Activated naive CD8-positive, alpha-beta T cell (primary cell): Measurements from ENCODE around the gene NTN1.

Experiments
- H3K27ac Mint-ChIP-seq: one replicate; pipeline ENCODE4 v1.8.0; 2021; ENCODE audit warnings: mixed read lengths
- H3K27me3 Mint-ChIP-seq: one replicate; pipeline ENCODE4 v1.8.0; 2021; ENCODE audit warnings: mixed read lengths
- H3K36me3 Mint-ChIP-seq: one replicate; pipeline ENCODE4 v1.8.0; 2021; ENCODE audit warnings: mixed read lengths
- H3K4me1 Mint-ChIP-seq: one replicate; pipeline ENCODE4 v1.8.0; 2021; ENCODE audit warnings: low read depth, mixed read lengths
- H3K4me3 Mint-ChIP-seq: one replicate; pipeline ENCODE4 v1.8.0; 2021; ENCODE audit warnings: mild to moderate bottlenecking, mixed read lengths
- H3K9me3 Mint-ChIP-seq: one replicate; pipeline ENCODE4 v1.8.0; 2021; ENCODE audit warnings: low read depth, mixed read lengths

The NTN1 gene

DNA sequence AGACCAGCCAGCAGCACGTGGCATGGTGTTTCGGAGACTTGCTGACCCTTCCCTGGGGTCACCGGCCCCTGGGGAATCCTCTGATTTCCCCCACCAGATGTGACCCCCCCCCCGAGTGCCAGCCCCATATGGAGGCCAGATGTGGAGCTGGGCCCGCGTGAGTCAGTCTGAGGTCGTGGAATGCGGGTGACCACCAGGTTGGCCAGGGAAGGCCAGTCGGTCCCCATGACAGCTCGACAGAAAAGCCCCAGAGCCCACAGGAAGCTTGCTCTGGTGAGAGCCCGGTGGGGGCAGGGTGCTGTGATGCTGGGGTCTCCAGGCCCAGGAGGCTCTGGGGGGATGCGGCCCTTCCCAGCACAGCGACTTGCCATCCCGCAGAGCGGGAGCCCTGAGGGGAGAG is 209.0 kb downstream of the NTN1 start:
- no peaks in the 10 kb centered on the region for H3K9me3 Mint-ChIP-seq
- H3K4me1 Mint-ChIP-seq: peaks cover 2% of the 10 kb centered on the region
- H3K4me3 Mint-ChIP-seq: no peak overlapping the region
- H3K36me3 Mint-ChIP-seq: no peaks in the 10 kb centered on the region
- H3K27me3 Mint-ChIP-seq: peaks cover 4% of the 10 kb centered on the region
- H3K27ac Mint-ChIP-seq: no peak overlapping the region

DNA sequence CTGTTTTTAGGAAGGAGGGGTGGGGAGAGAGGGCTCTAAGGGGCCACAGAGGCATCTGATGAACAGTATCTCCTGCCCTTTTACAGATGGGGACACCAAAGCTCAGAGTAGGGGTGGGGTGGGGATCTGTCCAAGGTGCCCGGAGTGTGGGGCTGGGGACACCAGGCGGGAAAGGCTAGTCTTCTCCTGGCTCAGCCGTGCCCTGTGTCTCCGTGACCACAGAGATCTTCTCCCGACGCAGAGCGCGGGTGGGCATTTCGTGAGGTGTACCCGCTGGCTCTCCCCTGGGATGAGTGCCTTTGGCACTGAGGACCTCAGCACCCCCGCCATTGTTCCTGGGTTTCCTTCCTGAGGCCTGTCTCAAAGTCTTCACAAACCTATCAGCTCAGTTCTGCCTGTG is 209.6 kb downstream of the NTN1 start:
- H3K9me3 Mint-ChIP-seq: no peaks in the 10 kb centered on the region
- H3K27me3 Mint-ChIP-seq: peaks cover 4% of the 10 kb centered on the region
- H3K4me1 Mint-ChIP-seq: peaks cover 2% of the 10 kb centered on the region
- H3K27ac Mint-ChIP-seq: no peak overlapping the region
- H3K4me3 Mint-ChIP-seq: no peak overlapping the region
- no peaks in the 10 kb centered on the region for H3K36me3 Mint-ChIP-seq

DNA sequence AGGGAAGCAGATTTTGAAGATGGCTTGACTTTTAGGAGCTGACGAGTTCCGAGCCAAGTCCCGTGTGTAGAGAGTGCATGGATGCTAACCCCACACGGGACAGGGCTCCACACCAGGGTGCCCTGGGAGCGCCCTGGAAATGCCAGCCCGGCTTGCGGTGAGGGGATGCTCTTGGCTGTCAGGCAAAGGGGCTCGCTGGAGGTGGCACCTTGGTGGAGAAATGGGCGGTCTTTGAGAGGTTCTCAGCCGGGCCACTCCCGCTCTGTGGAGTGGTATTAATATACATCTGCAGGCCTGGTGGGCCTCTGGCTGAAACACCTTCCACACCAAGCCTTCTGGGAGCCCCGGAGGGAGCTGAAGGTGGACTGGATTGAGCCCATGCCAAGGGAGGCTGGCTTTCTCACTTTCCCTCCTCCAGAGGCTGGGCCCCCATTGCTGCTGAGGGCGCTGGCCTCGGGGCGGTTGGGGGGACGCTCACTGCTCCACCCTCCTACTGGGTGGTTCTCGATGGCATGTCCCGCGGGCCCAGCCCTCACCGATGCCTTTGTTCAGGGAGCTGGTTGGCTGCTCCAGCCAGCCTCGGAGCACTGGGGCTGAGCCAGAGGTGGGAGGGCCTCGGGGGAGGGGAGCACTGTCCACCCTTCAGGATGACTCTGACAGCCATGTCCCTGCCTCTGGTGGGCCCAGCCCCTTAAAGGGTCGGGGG is 210.3 kb downstream of the NTN1 start:
- no peak overlapping the region for H3K4me3 Mint-ChIP-seq
- H3K4me1 Mint-ChIP-seq: peaks cover 2% of the 10 kb centered on the region
- no peaks in the 10 kb centered on the region for H3K36me3 Mint-ChIP-seq
- H3K27ac Mint-ChIP-seq: no peak overlapping the region
- no peaks in the 10 kb centered on the region for H3K9me3 Mint-ChIP-seq
- H3K27me3 Mint-ChIP-seq: peaks cover 4% of the 10 kb centered on the region

DNA sequence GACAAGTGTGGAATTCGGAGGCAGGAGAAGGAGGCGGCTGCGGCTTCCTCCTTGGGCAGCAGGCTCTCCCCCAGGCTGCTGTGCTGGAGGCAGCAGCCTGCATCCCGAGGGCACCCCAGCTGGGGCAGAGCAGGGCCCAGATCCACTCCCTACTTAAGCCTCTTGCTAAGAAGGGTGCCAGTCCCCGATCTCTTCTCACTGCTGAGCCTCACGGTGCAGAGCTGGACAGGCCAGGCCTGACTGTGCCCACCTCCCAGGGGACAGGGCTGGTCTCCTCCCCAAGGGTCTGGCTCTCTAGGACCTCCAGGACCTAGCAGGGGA is 210.8 kb downstream of the NTN1 start:
- H3K27ac Mint-ChIP-seq: no peak overlapping the region
- peaks cover 2% of the 10 kb centered on the region for H3K4me1 Mint-ChIP-seq
- no peak overlapping the region for H3K4me3 Mint-ChIP-seq
- H3K27me3 Mint-ChIP-seq: peaks cover 4% of the 10 kb centered on the region
- H3K36me3 Mint-ChIP-seq: no peaks in the 10 kb centered on the region
- H3K9me3 Mint-ChIP-seq: no peaks in the 10 kb centered on the region

DNA sequence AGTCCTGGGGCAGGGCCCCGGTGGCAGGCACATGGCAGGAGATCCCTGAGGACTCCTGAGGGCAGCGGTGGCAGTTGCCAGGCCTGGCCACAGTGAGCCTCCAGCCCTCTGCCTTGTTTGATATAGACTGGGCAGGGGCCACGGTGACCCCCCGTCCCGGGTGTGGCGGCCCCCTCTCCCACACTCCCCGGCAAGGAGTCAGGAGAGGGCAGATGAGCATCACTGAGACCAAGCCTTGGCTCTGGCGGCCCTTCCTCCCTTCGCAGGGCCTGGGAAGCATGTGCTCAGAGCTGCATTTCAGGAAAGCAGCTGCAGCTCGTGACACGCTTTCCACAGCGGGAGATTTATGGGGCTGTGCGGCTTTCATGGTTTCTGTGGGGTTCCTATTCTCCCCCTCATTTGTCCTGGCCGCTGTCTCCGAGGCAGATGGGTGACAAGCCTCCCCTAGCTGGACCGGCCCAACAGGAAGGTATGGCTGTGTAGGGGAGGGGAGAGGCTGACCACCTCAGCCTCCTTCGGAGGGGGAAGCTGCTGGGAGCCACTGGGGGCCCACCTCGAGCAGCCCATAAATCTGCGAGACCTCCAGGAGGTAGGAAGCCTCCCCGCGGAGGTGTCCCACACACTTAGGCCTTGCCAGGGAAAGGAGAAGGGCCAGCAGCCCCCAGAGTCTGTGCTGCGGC is 211.4 kb downstream of the NTN1 start:
- Mint-ChIP-seq H3K9me3 (no peaks in the 10 kb centered on the region), H3K27me3 (peaks cover 4% of the 10 kb centered on the region), H3K4me1 (peaks cover 2% of the 10 kb centered on the region), H3K27ac (no peak overlapping the region), H3K4me3 (no peak overlapping the region), H3K36me3 (no peaks in the 10 kb centered on the region)

DNA sequence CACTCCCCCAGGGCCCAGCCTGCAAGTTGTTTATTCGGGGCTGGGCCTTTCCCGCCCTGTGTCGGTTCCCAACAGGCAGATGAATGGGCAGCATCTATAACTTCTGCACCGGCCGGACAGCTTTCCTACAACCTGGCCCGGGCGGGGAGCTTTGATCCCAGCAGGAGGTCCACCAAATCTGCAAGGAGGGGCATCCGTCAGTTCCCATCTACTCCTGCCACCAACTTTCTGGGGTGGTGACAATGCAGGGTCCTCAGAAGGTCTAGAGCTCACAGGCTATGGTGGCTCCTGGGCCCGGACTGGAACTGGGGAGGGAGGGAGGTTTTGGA is 211.9 kb downstream of the NTN1 start:
- peaks cover 2% of the 10 kb centered on the region for H3K4me1 Mint-ChIP-seq
- no peak overlapping the region for H3K27ac Mint-ChIP-seq
- H3K4me3 Mint-ChIP-seq: no peak overlapping the region
- peaks cover 4% of the 10 kb centered on the region for H3K27me3 Mint-ChIP-seq
- H3K36me3 Mint-ChIP-seq: no peaks in the 10 kb centered on the region
- no peaks in the 10 kb centered on the region for H3K9me3 Mint-ChIP-seq

DNA sequence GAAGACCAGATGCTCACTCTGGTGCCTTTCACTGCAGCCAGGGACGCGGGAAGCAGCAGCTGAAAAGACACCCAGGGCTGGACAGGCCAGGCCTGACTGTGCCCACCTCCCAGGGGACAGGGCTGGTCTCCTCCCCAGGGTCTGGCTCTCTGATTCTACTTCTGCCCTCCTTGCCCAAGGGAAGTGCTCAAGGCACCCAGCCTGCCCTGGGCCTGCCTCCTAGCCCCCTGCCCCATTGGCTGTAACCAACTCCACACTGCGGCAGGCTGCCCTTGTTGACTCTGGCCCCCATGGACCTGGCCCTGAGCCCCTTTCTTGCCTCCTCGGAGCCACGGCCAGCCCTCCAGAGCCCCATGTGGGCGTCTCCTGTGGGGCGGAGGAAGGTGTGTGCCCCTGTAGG is 212.5 kb downstream of the NTN1 start:
- peaks cover 6% of the 10 kb centered on the region for H3K27me3 Mint-ChIP-seq
- peaks cover 4% of the 10 kb centered on the region for H3K4me1 Mint-ChIP-seq
- H3K9me3 Mint-ChIP-seq: no peaks in the 10 kb centered on the region
- H3K27ac Mint-ChIP-seq: no peak overlapping the region
- H3K4me3 Mint-ChIP-seq: no peak overlapping the region
- H3K36me3 Mint-ChIP-seq: no peaks in the 10 kb centered on the region

DNA sequence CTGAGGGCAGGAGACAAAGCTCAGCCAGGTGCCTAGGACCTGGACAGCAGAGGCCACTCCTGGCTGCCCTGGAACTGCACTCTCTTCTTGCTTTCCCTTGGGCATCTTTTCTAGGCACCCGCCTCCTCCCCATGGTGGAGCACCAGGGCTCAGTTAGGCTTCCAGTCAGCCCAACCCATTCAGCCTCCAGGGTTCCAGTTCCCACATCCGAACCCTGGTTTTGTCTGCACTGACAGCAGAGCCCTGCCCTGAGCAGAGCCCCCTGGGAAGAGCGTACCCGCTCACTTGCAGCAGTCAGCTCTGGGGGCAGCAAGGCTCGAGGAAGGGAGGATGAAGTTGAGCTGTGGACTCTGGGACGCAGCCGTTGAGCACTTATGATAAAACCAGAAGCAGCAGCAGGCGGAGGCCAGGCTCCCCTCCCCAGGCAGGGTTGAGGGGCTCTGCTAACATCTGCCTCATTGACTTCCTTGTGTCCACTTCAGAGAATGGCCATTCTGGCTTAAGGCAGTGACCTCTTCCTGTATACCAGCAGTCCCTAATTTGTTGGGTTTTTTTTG is 213.2 kb downstream of the NTN1 start:
- no peak overlapping the region for H3K27ac Mint-ChIP-seq

DNA sequence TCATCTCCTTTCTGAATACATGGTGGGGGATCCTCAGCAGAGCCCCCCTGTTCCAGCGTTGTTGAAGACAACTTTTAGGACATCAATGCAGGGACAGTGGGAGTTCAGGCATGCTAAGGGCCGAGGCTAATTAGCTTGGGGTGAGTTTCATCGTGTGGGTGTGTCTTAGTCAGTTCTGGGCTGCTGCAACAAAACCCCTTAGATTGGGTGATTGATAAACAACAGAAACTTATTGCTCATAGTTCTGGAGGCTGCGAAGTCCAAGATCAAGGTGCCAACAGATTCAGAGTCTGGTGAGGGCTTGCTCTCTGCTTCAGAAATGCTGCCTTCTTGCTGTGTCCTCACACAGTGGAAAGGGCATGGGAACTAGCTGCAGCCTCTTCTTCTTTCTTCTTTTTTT is 214.0 kb downstream of the NTN1 start:
- Mint-ChIP-seq H3K27me3 (peaks cover 5% of the 10 kb centered on the region), H3K4me1 (peaks cover 8% of the 10 kb centered on the region), H3K27ac (no peak overlapping the region), H3K9me3 (no peaks in the 10 kb centered on the region), H3K4me3 (no peak overlapping the region), H3K36me3 (no peaks in the 10 kb centered on the region)

More for the DNA sequence above, 213.2 kb downstream of the NTN1 start:
- H3K9me3 Mint-ChIP-seq: no peaks in the 10 kb centered on the region
- H3K4me1 Mint-ChIP-seq: peaks cover 8% of the 10 kb centered on the region
- H3K27me3 Mint-ChIP-seq: peaks cover 6% of the 10 kb centered on the region
- H3K4me3 Mint-ChIP-seq: no peak overlapping the region
- no peaks in the 10 kb centered on the region for H3K36me3 Mint-ChIP-seq

DNA sequence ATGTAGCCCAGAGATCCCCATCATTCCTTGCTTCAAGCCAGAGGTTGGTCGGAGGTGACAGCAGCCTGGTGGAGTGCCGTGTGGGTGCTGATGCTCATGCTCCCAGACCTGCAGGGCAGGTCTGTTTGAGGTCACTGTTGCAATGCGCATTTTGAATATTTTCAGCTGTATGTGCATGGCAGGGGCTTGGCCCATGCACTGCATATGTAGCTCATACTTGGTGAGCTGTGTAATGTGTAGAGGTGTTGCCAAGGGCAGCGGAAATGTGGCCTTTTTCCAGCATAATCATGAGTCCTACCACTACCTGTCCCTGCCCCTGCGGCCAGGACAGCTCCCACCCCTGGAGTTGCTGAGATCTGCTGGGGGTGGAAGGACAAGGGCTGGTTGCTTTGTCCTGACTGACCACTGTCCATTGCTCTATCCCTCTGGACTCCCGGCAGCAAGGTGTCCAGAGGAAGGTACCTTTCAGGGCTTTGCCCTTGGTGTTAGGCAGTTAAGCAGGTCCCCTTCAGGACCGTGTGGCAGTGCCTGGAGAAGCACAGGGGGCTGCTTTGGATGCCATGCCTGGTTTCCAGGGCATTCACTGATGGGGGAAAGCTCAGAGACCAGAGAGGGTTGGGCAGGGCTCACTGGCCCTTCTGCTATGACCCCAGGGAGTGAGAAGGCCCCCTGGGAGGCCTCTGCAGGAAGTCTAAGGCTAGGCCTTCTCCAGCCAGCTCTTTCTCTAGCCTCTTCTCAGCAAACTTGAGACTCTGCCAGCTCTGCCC is 215.2 kb downstream of the NTN1 start:
- Mint-ChIP-seq H3K4me3 (no peak overlapping the region), H3K9me3 (no peaks in the 10 kb centered on the region), H3K4me1 (peaks cover 10% of the 10 kb centered on the region), H3K36me3 (no peaks in the 10 kb centered on the region), H3K27me3 (peaks cover 5% of the 10 kb centered on the region), H3K27ac (no peak overlapping the region)

DNA sequence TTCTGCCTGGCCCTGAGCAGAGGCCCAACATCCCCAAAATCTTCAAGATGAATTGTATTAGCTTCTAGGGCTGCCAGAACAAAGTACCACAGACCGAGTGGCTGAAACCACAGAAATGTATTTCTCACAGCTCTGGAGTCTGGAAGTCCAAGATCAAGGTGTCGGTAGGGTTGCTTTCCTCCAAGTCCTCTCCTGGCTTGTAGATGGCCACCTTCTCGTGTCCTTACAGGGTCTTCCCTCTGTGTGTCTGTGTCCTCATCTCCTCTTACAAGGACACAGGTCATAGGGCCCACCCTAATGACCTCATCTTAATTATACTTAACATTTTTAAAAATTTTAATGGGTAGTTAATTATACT is 215.7 kb downstream of the NTN1 start:
- Mint-ChIP-seq H3K4me3 (no peak overlapping the region), H3K9me3 (no peaks in the 10 kb centered on the region), H3K4me1 (peaks cover 11% of the 10 kb centered on the region), H3K36me3 (no peaks in the 10 kb centered on the region), H3K27ac (no peak overlapping the region), H3K27me3 (peaks cover 5% of the 10 kb centered on the region)

DNA sequence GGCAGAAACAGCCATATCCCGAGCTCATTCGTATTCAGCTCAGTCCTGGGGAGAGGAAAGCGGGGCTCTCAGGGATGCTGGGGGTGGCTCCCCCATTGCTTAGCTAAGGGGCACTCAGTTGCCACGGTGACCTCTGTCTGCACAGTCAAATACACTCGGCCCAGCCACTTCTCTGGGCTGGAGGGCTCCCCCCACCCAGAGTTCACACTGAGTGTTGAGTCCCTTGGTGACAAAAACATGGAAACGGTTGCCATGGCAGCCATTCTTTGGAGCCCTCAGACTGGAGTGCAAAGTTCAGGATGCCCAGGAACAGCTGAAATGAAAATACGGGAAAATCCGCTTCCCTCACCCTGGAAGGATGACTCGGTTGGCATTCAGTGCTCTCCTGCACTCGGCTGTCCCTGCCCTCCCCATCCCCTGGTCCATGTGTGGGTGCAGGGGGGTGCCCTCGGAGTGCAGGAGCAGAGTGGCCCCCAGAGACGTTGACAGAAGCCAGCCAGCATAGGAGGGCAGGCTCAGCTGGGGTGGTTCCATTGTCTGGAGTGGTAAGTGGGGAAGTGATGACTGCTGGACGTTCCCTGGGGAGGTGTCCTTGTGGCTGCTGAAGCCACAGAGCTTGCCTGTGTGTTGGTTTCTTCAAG is 216.5 kb downstream of the NTN1 start:
- Mint-ChIP-seq H3K4me1 (peaks cover 11% of the 10 kb centered on the region), H3K4me3 (no peak overlapping the region), H3K27ac (no peak overlapping the region), H3K27me3 (peaks cover 5% of the 10 kb centered on the region), H3K36me3 (no peaks in the 10 kb centered on the region), H3K9me3 (no peaks in the 10 kb centered on the region)

DNA sequence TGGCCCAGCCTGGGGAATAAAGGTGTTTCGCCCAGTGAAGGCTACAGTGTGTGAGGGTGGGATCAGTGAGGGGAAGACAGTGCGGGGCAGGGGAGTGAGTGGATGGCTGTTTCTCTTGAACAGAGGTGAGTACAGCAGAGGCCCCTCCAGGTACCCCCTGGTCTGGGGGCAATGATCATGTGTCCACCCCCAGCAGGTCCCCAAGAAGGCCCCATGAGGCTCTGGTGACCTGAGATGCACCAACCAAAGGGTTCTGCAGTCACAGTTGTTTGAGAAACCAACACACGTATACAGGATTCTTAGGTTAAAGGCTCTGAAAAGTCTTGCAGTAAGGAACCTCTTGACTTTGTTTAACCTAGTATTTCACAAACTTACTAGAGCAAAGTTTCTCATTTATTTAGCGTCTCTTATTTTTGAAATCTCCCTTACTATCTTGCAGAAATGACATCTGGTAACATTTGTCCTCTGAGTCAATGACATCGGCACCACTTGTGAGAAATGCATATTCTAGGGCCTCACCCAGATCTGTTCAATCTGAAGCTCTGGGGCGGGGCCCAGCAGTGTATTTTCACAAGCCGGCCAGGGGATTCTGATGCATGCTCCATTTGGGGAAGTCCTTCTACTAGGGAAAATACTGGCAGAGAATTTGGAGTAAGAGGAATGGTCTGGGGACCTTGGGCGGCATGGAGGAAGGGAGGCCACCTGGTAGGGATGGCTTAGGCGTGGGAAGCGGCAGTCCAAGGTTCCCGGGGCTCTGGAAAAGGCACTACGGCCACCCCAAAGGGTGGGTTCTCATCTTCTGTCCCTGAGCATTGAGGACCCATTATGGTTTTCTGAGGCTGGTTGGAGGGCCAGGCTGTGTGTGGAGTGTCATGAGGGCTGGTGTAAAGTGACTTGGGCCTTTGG is 217.3 kb downstream of the NTN1 start:
- peaks cover 5% of the 10 kb centered on the region for H3K27me3 Mint-ChIP-seq
- H3K9me3 Mint-ChIP-seq: no peaks in the 10 kb centered on the region
- H3K27ac Mint-ChIP-seq: peak overlapping the region; percentile 70
- H3K4me3 Mint-ChIP-seq: peak overlapping the region; percentile 79
- H3K36me3 Mint-ChIP-seq: no peaks in the 10 kb centered on the region
- peaks cover 11% of the 10 kb centered on the region for H3K4me1 Mint-ChIP-seq

DNA sequence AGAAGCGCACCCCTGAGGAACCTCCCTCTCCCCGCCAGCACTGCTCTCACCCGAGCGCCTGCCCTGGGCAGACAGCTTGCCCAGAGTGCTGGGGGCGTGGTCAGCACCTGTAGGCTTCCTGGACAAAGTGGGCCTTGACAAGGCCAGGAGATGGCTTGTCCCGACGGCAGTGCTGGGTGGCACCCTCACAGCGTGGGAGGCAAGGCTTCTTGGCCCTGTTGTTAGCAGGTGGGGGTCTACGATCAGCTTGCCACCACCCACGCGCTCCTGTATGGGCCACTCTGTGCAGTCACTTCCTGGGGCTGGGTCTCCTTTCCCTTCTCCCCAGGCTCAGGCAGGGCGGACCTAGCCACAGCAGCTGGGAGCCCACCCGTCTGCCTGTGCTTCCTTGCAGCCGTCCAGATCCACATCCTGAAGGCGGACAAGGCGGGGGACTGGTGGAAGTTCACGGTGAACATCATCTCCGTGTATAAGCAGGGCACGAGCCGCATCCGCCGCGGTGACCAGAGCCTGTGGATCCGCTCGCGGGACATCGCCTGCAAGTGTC is 218.0 kb downstream of the NTN1 start:
- Mint-ChIP-seq H3K27me3 (peaks cover 5% of the 10 kb centered on the region), H3K9me3 (no peaks in the 10 kb centered on the region), H3K4me3 (peak overlapping the region; percentile 79), H3K4me1 (peaks cover 11% of the 10 kb centered on the region), H3K27ac (peak overlapping the region; percentile 10), H3K36me3 (no peaks in the 10 kb centered on the region)
